Transverse colon (tissue), 4 donors: ENCODE data around the gene MCIDAS. TPM values are rescaled to one million over a fixed set of nuclear protein-coding genes. Genes with fewer than 3 reads are reported as not detected.

Source experiments
- DNase-seq: peaks from one replicate; pipeline ENCODE4 v3.0.0-alpha.2; 2019
- H3K27ac ChIP-seq, 4 donors: fragments of 200-600 bp; sonication (generic); 2 replicates each; pipeline ENCODE4 v1.5.1; 2016 to 2018; ENCODE audit warnings: inconsistent platforms in 4 of 4
- H3K27me3 ChIP-seq: fragments of 200-600 bp; sonication (generic); 2 replicates; pipeline ENCODE4 v1.5.1; 2017; ENCODE audit warnings: inconsistent platforms
- H3K36me3 ChIP-seq, 4 donors: fragments of 200-600 bp; sonication (generic); 2 replicates each; pipeline ENCODE4 v1.5.1; 2017 to 2019; ENCODE audit warnings: inconsistent platforms in 4 of 4
- H3K4me1 ChIP-seq, 4 donors: fragments of 200-600 bp; sonication (generic); 2 replicates each; pipeline ENCODE4 v1.5.1; 2017 to 2020; ENCODE audit warnings: inconsistent platforms in 4 of 4
- H3K4me3 ChIP-seq, 4 donors: fragments of 200-600 bp; sonication (generic); 1 replicate in 1 of 4; 2 replicates in 3 of 4; pipeline versions ENCODE4 v1.5.1 to v1.6.1; 2017 to 2019; ENCODE audit warnings: inconsistent platforms in 4 of 4
- H3K9me3 ChIP-seq, 2 donors: fragments of 200-600 bp; sonication (generic); 2 replicates each; pipeline ENCODE4 v1.5.1; 2017 to 2019; ENCODE audit warnings: inconsistent platforms in 2 of 2
- CTCF ChIP-seq, 5 experiments: fragments of 200-600 bp in 3 of 5; fragments of 450-650 bp in 2 of 5; sonication (generic) in 3 of 5; IDR thresholded peaks; 1 replicate in 2 of 5; 2 replicates in 3 of 5; pipeline ENCODE4 v1.5.1; 2016 to 2017; ENCODE audit warnings: antibody characterized with exemption in 5 of 5, inconsistent platforms in 3 of 5, mild to moderate bottlenecking in 2 of 5, moderate library complexity in 1 of 5
- EP300 ChIP-seq: sonication (generic); formaldehyde crosslinking; IDR thresholded peaks from one replicate; pipeline ENCODE4 v1.6.1; 2017; ENCODE audit warnings: antibody characterized with exemption, low read depth
- POLR2A ChIP-seq: fragments of 450-650 bp; IDR thresholded peaks from one replicate; pipeline ENCODE4 v1.6.1; 2016; ENCODE audit warnings: antibody characterized with exemption, mild to moderate bottlenecking, moderate library complexity
- POLR2AphosphoS5 ChIP-seq, 3 donors: sonication (generic); formaldehyde crosslinking; IDR thresholded peaks; one replicate each; pipeline ENCODE4 v1.6.1; 2016; ENCODE audit warnings: antibody characterized with exemption in 3 of 3
- WGBS, 2 donors: methylation state at CpG; one replicate each; pipeline ENCODE4 v1.1.5; 2018; ENCODE audit warnings: low coverage in 1 of 2; 5-methylcytosine and 5-hydroxymethylcytosine counted together
- in situ Hi-C, 4 donors: fragments of 200-750 bp; cut with MboI; loops; one replicate each; pipeline versions ENCODE4 v1.15.0 to v1.15.1; 2017; ENCODE audit warnings: low sequenced_read_pairs in 3 of 4, low pct_ligation_motif_present in 1 of 4, low pct_unique_long_range_greater_than_20kb in 1 of 4
- intact Hi-C: fragments of 100-400 bp; cut with DNase I; formaldehyde crosslinking; loops from one replicate; pipeline ENCODE4 v1.15.1; 2023; ENCODE audit warnings: low total_unique reads
- total RNA-seq, 4 donors: library from RNA; depleted of rRNA; stranded (reverse); fragments of >200 nt; gene quantifications; one replicate each; pipeline ENCODE4 v1.1.0, GENCODE V29; 2016

MCIDAS gene
- total RNA-seq, 4 donors from 2014 or later = 0.95 TPM; not detected in 3

DNA sequence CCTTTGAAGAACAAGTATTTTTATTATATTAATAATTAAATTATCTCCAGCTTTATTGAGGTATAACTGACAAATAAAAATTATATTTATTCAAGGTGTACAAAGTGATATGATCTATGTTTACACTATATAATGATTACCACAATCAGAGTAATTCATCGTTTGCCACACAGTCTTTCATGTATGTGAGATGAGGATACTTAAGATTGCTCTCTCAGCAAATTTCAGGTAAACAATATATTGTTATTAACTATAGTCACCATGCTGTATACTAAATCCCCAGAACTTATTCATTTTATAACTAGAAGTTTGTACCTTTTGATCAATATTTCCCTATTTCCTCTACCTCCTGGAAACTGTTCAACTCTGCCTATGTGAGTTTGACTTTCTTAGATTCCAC lies 22.9 kb upstream of the MCIDAS start:
- Histone ChIP-seq H3K27me3 (no peaks in the 10 kb centered on the region), H3K9me3 (peaks cover 0 to 10% of the 10 kb centered on the region in 2 donors), H3K4me3 (no peak overlapping the region), H3K36me3 (peaks cover 0 to 2% (median 0%) of the 10 kb centered on the region in 4 donors), H3K4me1 (no peaks in the 10 kb centered on the region), H3K27ac (no peak overlapping the region)
- in situ Hi-C loops (no loop called here), intact Hi-C loops (no loop called here)
- TF ChIP-seq EP300 (no peak), CTCF (IDR thresholded peaks at IDR 0.05) (no peak), POLR2A (no peak), POLR2AphosphoS5 (IDR thresholded peaks at IDR 0.05) (no peak)
- 41 to 43% methylated on average over 1 of the region's 1 CpG for WGBS, 2 donors
- no peak for DNase-seq

DNA sequence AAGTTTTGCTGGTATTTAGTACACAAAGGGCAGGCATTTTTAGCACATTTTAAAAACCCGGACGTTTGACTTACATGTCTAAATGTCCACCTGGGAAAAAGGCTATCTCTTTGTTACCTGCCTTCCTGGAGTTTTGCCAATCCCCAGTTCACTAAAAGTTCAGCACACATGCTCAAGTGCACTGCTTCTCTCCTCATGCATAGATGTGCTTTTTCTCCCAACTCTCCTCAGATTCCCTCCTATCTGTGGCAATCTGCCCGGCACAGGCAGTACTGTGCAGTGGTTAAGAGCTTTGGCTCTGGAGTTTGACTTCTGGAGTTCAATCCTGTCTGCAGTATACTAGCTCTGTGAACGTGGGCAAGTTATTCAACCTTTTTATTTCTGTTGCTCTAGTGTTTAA lies 14.6 kb upstream of the MCIDAS start:
- no peak overlapping the region for H3K4me3 ChIP-seq
- in situ Hi-C loops (no loop called here), intact Hi-C loops (no loop called here)
- DNase-seq = no peak
- 54 to 62% methylated on average over 3 to 4 of the region's 4 CpGs for WGBS, 2 donors
- H3K9me3 ChIP-seq = no peaks in the 10 kb centered on the region
- H3K27ac ChIP-seq = no peak overlapping the region
- H3K27me3 ChIP-seq = peaks cover 43% of the 10 kb centered on the region
- H3K4me1 ChIP-seq = no peaks in the 10 kb centered on the region
- no peaks in the 10 kb centered on the region for H3K36me3 ChIP-seq
- no peak for TF ChIP-seq EP300
- no peak for TF ChIP-seq CTCF (IDR thresholded peaks at IDR 0.05)
- no peak for TF ChIP-seq POLR2AphosphoS5 (IDR thresholded peaks at IDR 0.05)
- TF ChIP-seq POLR2A = no peak

DNA sequence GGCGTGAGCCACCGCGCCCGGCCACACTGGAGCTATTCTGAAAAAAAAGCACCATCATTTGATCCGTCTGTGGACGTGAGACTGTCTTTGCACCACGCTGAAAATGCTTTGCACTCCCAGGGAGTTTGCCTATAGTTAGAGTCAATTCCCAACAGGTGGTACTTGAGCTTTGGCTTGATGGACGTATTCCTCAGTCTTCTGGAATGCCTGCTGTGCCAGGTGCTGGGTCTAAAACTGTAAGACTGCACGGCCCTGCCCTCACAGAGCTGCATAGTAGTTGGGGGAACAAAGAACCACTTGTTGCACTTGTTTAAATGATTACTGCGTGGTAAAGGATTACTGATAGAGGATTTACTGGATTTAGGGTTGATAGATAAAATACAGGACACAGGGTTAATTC lies 9.7 kb upstream of the MCIDAS start:
- no peak for DNase-seq
- WGBS, 2 donors = 50 to 72% methylated on average over 1 to 10 of the region's 10 CpGs
- H3K27me3 ChIP-seq = peaks cover 89% of the 10 kb centered on the region
- H3K9me3 ChIP-seq = no peaks in the 10 kb centered on the region
- intact Hi-C loops = no loop called here
- no peak overlapping the region for H3K27ac ChIP-seq
- H3K4me1 ChIP-seq = peaks cover 6 to 32% (median 31%) of the 10 kb centered on the region in 4 donors
- no peak overlapping the region for H3K4me3 ChIP-seq
- in situ Hi-C loops = loop anchor here in 2 of 4 donors (10.0 kb wide), 1 partner anchor 62 kb away; the partner anchor contains the start of gene CDC20B (in 2 of the 2)
- TF ChIP-seq CTCF (IDR thresholded peaks at IDR 0.05) = no peak
- TF ChIP-seq POLR2A = no peak
- TF ChIP-seq EP300 = no peak
- TF ChIP-seq POLR2AphosphoS5 (IDR thresholded peaks at IDR 0.05) = no peak
- H3K36me3 ChIP-seq = no peaks in the 10 kb centered on the region

- peak overlapping the region; percentile 19 to 75 (median 47) for H3K27ac ChIP-seq
- intact Hi-C loops (no loop called here), in situ Hi-C loops (loop anchor here in 2 of 4 donors (10.0 kb wide), 1 partner anchor 59 kb away; the partner anchor contains the start of gene CDC20B (in 2 of the 2))
- peak overlapping the region; percentile 1 to 63 (median 35) for H3K4me3 ChIP-seq
- H3K4me1 ChIP-seq = peaks cover 16 to 42% (median 41%) of the 10 kb centered on the region in 4 donors
- DNase-seq = peak; percentile 83
- no peaks in the 10 kb centered on the region for H3K36me3 ChIP-seq
- TF ChIP-seq POLR2AphosphoS5 (IDR thresholded peaks at IDR 0.05) (peak; percentile 9 to 55 (median 13)), POLR2A (no peak)
- H3K9me3 ChIP-seq = no peaks in the 10 kb centered on the region
- H3K27me3 ChIP-seq = peaks cover 95% of the 10 kb centered on the region
- 13% methylated on average over 30 of the region's 31 CpGs; no CpG with 5 or more reads in 1 of the 2 donors for WGBS, 2 donors
Measured at GRCh38 chr5:55234121-55234700, 7.1 kb upstream of the MCIDAS start.
